ENCODE data around the gene HOXC12.

- TF ChIP-seq, protein P1, sequence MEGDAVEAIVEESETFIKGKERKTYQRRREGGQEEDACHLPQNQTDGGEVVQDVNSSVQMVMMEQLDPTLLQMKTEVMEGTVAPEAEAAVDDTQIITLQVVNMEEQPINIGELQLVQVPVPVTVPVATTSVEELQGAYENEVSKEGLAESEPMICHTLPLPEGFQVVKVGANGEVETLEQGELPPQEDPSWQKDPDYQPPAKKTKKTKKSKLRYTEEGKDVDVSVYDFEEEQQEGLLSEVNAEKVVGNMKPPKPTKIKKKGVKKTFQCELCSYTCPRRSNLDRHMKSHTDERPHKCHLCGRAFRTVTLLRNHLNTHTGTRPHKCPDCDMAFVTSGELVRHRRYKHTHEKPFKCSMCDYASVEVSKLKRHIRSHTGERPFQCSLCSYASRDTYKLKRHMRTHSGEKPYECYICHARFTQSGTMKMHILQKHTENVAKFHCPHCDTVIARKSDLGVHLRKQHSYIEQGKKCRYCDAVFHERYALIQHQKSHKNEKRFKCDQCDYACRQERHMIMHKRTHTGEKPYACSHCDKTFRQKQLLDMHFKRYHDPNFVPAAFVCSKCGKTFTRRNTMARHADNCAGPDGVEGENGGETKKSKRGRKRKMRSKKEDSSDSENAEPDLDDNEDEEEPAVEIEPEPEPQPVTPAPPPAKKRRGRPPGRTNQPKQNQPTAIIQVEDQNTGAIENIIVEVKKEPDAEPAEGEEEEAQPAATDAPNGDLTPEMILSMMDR (IDR thresholded peaks at IDR 0.05; ENCODE audit: low read length): no peak
- no peak for TF ChIP-seq EZH2 (IDR thresholded peaks at IDR 0.05; ENCODE audit: borderline replicate concordance, low read length)
These were observed 10.8 kb downstream of the HOXC12 start for GRCh38 chr12:53965281-53966084.

All from OCI-LY1 (cell line).